ENCODE results near the gene SIGLEC12. TPM values are rescaled to one million over a fixed set of nuclear protein-coding genes. Genes with fewer than 3 reads are reported as not detected.

Gene SIGLEC12
- total RNA-seq, 3 donors from 2014 or later: 1.8 TPM; not detected in 2

- Histone ChIP-seq H3K27me3 (peaks cover 0 to 34% of the 10 kb centered on the region in 2 donors), H3K4me1 (no peaks in the 10 kb centered on the region), H3K27ac (no peak within 1 kb of the TSS), H3K9me3 (peaks cover 0 to 6% of the 10 kb centered on the region in 2 donors), H3K36me3 (no peaks in the 10 kb centered on the region), H3K4me3 (no peak within 1 kb of the TSS)
- DNase-seq (ENCODE audit: low spot score in 2 of 2): no peak
- no peak for TF ChIP-seq POLR2AphosphoS5 (IDR thresholded peaks at IDR 0.05)
- intact Hi-C loops (cut with DNase I; ENCODE audit: low total_unique reads): no loop called here
Observed at GRCh38 chr19:51531349-51532315, 30.0 kb upstream of the SIGLEC12 start, which contains the start of gene SIGLEC6. TSS of gene SIGLEC6 (minus strand) at chr19:51531670. CDS start at chr19:51531648, 22 bp downstream.

DNA sequence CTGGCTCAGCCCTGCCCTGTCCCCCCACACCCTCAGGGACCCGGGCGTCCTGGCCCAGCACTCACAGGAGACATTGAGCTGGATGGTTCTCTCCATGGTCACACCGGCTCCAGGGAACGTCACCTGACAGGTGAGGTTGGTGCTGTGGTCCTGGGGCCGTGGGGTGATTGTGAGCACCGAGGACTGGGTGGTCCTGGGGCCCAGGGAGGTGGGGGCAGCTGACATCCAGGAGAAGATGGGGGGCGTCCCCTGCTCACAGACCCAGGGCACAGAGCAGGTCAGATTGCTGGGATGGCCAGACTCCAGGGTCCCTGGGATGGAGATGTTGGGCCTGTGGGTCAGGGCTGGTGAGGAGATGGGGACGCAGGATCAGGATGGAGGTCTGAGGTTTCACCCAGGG lies 29.0 kb upstream of the SIGLEC12 start:
- TF ChIP-seq POLR2A (IDR thresholded peaks at IDR 0.05) (no peak), POLR2AphosphoS5 (IDR thresholded peaks at IDR 0.05) (no peak)
- TF ChIP-seq, protein P1, sequence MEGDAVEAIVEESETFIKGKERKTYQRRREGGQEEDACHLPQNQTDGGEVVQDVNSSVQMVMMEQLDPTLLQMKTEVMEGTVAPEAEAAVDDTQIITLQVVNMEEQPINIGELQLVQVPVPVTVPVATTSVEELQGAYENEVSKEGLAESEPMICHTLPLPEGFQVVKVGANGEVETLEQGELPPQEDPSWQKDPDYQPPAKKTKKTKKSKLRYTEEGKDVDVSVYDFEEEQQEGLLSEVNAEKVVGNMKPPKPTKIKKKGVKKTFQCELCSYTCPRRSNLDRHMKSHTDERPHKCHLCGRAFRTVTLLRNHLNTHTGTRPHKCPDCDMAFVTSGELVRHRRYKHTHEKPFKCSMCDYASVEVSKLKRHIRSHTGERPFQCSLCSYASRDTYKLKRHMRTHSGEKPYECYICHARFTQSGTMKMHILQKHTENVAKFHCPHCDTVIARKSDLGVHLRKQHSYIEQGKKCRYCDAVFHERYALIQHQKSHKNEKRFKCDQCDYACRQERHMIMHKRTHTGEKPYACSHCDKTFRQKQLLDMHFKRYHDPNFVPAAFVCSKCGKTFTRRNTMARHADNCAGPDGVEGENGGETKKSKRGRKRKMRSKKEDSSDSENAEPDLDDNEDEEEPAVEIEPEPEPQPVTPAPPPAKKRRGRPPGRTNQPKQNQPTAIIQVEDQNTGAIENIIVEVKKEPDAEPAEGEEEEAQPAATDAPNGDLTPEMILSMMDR (IDR thresholded peaks at IDR 0.05): no peak
- Histone ChIP-seq H3K4me3 (no peak overlapping the region), H3K27ac (no peak overlapping the region), H3K27me3 (peaks cover 0 to 34% of the 10 kb centered on the region in 2 donors), H3K4me1 (no peaks in the 10 kb centered on the region), H3K36me3 (no peaks in the 10 kb centered on the region), H3K9me3 (peaks cover 0 to under 1% of the 10 kb centered on the region in 2 donors)
- no peak for DNase-seq (ENCODE audit: low spot score in 2 of 2)
- intact Hi-C loops (cut with DNase I; ENCODE audit: low total_unique reads): no loop called here

- Histone ChIP-seq H3K9me3 (no peaks in the 10 kb centered on the region), H3K36me3 (no peaks in the 10 kb centered on the region), H3K4me3 (no peak overlapping the region), H3K27me3 (peaks cover 0 to 34% of the 10 kb centered on the region in 2 donors), H3K27ac (no peak overlapping the region), H3K4me1 (no peaks in the 10 kb centered on the region)
- intact Hi-C loops (cut with DNase I; ENCODE audit: low total_unique reads): no loop called here
- TF ChIP-seq POLR2A (IDR thresholded peaks at IDR 0.05) (no peak), POLR2AphosphoS5 (IDR thresholded peaks at IDR 0.05) (no peak)
- TF ChIP-seq, protein P1 (IDR thresholded peaks at IDR 0.05): no peak
- DNase-seq (ENCODE audit: low spot score in 2 of 2): no peak
Observed at GRCh38 chr19:51529301-51529700, 27.7 kb upstream of the SIGLEC12 start.

DNA sequence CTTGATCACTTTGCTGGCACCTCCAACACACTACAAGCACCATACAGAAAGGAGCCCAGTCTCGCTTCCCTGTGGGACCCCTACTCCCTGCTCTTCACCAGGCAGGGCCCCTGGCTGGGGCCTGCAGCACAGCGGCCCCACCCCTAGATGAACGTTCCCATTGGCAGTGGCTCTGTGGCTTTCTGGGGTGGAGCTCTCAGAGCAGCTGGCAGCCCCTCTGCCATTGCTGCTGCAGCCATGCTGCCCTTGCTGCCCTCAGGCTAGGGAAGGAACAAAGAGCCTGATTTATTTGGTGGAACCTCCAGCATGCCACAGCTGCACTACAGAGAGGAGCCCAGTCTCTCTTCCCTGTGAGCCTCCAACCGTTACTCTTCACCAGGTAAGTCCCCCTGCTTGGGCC lies 24.1 kb upstream of the SIGLEC12 start:
- Histone ChIP-seq H3K4me1 (no peaks in the 10 kb centered on the region), H3K9me3 (no peaks in the 10 kb centered on the region), H3K4me3 (no peak overlapping the region), H3K27me3 (peaks cover 0 to 6% of the 10 kb centered on the region in 2 donors), H3K36me3 (no peaks in the 10 kb centered on the region), H3K27ac (no peak overlapping the region)
- no peak for DNase-seq (ENCODE audit: low spot score in 2 of 2)
- intact Hi-C loops (cut with DNase I; ENCODE audit: low total_unique reads): no loop called here
- TF ChIP-seq POLR2A (IDR thresholded peaks at IDR 0.05) (no peak), POLR2AphosphoS5 (IDR thresholded peaks at IDR 0.05) (no peak)
- TF ChIP-seq, protein P1 (IDR thresholded peaks at IDR 0.05): no peak

- H3K9me3 ChIP-seq: no peaks in the 10 kb centered on the region
- intact Hi-C loops (cut with DNase I; ENCODE audit: low total_unique reads): no loop called here
- TF ChIP-seq, protein P1 (IDR thresholded peaks at IDR 0.05): no peak
- TF ChIP-seq POLR2A (IDR thresholded peaks at IDR 0.05) (no peak), POLR2AphosphoS5 (IDR thresholded peaks at IDR 0.05) (no peak)
- H3K27ac ChIP-seq: no peak overlapping the region
- no peaks in the 10 kb centered on the region for H3K36me3 ChIP-seq
- H3K4me1 ChIP-seq: no peaks in the 10 kb centered on the region
- no peaks in the 10 kb centered on the region for H3K27me3 ChIP-seq
- no peak for DNase-seq (ENCODE audit: low spot score in 2 of 2)
- H3K4me3 ChIP-seq: no peak overlapping the region
Observed at GRCh38 chr19:51524666-51525264, 23.2 kb upstream of the SIGLEC12 start.
